Esophagus muscularis mucosa (tissue), 2 donors: ENCODE data around the gene INPP5A.

Source experiments
- POLR2A ChIP-seq: fragments of 450-650 bp; IDR thresholded peaks from one replicate; pipeline ENCODE4 v1.6.1; 2017; ENCODE audit warnings: antibody characterized with exemption, moderate library complexity, mild to moderate bottlenecking, low read depth
- POLR2AphosphoS5 ChIP-seq, 2 donors: sonication (generic); formaldehyde crosslinking; IDR thresholded peaks; one replicate each; pipeline ENCODE4 v1.6.1; 2017; ENCODE audit warnings: antibody characterized with exemption in 2 of 2

DNA sequence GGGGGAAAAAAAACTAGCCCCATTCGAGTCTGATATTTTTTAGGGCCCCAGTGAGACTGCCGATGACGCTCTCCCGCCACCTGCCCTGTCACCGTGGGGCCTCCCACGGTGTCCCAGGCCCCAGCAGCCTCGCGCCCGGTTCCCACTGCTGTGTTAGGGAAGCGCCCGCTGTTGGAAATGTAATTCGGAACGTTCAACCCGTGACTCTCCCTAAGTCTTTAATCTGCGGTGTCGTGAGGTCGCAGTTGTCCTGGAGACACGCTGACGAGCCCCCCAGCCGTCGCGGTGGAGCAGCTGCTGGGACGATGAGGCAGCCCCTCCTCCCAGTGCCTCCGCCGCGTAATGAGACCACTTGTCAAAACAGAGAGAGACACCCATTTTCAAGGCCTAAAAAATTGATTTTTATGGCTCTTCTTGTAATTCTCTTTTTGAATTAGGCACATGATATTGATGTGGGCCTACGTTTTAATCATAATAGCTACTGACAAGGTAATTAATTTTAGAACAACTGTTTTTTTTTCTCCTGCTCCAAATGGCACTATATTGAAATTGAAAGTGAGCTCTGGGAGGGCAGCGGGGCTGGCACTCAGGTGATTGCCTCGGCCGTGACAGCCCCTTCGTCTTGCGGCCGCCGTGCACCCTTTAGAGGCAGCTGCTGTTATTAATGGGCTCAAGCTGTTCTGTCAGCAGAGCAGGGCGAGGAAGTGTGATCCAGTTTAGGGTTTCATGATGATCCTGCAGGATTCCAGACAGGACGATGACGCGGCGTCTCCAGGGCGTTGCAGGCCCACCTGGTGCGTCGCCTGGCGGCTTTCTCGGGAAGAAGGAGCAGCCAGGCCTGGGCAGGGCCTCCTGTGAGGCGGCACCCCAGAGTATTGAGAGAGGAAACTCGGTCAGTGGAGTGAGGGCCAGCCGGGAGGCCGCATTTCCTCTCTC, 185.1 kb downstream of the INPP5A start:
- no peak for TF ChIP-seq POLR2A
- TF ChIP-seq POLR2AphosphoS5 (IDR thresholded peaks at IDR 0.05): peak in 1 of 2 donors; percentile 27
